Vein endothelial cell (primary cell): ENCODE data around the gene SST. TPM values are rescaled to one million over a fixed set of nuclear protein-coding genes. Genes with fewer than 3 reads are reported as not detected.

Experiments
- total RNA-seq: library from RNA; depleted of rRNA; stranded (reverse); fragments of >200 nt; gene quantifications from 2 replicates; pipeline ENCODE4 v1.2.3, GENCODE V29; 2012

Gene SST
- not detected in 2 replicates for total RNA-seq

DNA sequence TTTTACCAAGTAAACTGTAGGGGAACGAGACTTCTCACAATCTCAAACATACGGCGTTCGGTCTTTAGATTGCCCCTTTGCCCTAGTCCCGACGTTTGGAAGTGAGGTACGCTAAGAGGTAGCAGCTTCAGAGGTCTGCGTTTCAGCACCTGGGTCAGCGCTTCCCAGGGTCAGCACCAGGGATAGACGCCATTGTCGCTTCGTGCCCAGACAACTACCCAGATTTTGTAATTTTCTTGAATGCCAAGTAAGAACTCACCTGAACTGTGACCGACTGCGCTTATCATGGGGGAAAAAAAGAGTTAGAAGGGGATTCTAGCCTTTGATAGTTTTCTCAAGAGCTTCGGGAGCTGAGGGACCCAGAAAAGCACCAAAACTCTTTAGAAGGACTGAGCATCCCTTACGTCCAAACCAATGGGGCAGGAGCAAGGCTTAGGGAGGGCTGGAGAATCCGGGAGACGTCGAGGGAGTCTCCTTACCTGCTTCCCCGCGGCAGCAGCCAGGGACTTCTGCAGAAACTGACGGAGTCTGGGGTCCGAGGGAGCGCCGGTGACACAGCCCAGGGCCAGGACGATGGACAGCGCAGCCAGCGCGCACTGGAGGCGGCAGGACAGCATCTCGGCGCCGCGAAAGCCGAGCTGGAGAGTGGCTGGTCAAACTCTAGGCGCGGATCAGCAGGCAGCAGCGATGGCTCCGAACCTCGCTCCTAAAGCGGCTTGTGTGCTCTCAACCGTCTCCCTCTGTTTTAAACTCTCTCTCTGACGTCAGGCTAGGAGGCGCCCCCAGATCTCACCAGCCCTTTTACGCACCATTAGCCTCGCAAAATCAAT lies at the start of gene SST:
TSS of gene SST (minus strand) at position 720 of the 830 bp plus-strand sequence. CDS start at position 617, 103 bp downstream.

GRCh38 chr3:187702507-187703033 lies 32.4 kb upstream of the SST start, which contains the start of gene RTP2:
TSS of gene RTP2 (minus strand) at chr3:187702557. CDS start at chr3:187702128, 429 bp downstream.

Other genes starting within 250 kb of the SST start
- not detected in 2 replicates for gene RTP2, start 32.2 kb upstream of the SST start, total RNA-seq
- 6.5 and 8.0 TPM in 2 replicates for gene BCL6, start 75.1 kb upstream of the SST start, total RNA-seq